DMS153 treated with DMSO at 0.1 percent for 48 hours (cell line): ENCODE data around the gene ZC3H4.
"Not testable (repeated sequence)": the region's sequence is repeated elsewhere in the genome, so short reads cannot be mapped to it uniquely, and the experiment has no call there.

Experiments
- DNase-seq: peaks from one replicate; lab custom pipeline; 2025; ENCODE audit not compliant: unreplicated experiment; lab: John Stamatoyannopoulos, UW

ZC3H4 gene

DNA sequence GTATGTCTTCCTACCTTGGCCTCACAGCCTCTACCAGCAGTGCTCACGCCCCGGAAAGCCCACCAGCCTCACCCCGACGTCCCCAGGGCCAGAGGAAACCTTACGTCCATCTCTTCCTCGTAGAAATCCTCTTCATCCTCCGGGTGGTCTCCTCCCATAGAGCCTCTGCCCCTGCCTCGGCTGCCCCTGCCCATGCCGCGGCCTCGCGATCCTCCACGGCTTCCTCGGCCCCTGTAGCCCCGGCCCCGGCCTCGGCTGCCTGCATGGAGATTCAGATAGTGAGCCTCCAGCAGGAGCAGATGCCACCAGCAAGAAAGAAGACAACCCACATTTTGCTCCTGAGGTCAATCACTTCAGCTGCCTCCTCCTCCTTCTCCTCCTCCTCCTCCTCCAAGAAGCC is 27.3 kb downstream of the ZC3H4 start:
- DNase-seq, result no peak

DNA sequence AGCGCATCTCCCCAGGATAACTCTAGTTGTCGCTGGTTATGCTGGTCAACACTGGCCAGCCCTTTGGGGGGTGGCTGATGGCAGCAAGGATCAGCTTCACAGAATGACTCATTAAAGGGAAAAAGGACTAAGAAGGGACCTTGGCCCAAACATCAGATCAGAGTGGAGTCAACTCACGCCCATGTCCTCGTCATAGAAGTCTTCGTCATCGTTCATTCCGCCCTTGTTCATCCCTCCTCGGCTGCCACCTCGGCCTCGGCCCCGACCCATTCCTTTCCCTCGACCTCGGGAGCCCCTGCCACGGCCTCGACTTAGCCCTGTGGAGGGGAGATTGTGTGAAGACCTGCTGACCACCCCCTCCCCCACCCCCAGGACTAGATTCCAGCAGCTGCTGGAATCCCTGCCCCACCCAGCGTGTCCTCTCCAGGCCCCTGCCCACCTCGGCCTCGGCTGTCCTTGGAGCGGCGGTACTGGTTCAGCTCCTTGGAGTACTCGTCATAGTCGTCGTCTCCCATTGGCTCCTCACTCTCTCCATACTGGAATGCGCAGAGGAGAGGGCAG is 28.6 kb downstream of the ZC3H4 start:
- no peak for DNase-seq

DNA sequence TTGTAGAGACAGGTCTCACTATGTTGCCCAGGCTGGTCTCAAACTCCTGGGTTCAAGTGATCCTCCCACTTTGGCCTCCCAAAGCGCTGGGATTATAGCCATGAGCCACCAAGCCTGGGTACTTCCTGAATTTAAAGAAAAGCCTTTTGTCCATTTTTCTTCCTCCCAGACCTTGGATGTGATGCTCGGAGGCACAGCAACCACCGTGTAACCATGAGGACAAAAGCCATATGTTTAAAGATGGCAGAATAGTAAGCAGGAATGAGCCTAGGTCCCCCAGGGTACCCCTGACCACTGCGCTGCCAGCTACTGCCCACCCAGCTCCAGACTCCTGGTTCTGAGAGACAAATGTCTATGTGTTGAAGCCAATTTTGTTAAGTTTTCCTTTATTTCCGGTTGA is 31.1 kb downstream of the ZC3H4 start:
- no peak for DNase-seq

DNA sequence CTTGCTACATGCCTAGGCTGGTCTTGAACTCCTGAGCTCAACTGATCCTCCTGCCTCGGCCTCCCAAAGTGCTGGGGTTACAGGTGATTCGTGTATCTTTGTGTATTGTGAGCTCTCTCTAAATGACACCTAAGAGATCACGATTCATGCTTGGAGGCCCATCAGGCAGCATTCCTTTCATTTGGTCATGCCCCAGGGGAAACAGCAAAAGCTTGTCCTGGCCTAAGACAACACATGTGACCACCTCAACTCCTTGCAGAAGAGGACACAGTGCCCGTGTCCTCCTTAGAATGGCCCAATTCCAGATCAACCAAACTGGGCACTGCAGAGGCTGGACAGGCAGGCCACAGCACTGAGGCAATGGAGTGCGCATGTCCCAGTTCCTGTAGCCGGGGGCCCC is 32.5 kb downstream of the ZC3H4 start:
- no peak for DNase-seq

DNA sequence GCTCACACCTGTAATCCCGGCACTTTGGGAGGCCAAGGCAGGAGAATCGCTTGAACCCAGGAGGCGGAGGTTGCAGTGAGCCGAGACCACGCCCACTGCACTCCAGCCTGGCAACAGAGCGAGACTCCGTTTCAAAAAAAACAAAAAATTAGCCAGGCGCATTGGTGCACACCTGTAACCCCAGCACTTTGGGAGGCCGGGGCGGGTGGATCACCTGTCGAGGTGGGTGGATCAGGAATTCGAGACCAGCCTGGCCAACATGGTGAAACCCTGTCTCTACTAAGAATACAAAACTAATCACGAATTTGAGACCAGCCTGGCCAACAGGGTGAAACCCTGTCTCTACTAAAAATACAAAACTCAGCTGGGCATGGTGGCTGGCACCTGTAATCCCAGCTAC is 35.2 kb downstream of the ZC3H4 start:
- not testable (repeated sequence) for DNase-seq

DNA sequence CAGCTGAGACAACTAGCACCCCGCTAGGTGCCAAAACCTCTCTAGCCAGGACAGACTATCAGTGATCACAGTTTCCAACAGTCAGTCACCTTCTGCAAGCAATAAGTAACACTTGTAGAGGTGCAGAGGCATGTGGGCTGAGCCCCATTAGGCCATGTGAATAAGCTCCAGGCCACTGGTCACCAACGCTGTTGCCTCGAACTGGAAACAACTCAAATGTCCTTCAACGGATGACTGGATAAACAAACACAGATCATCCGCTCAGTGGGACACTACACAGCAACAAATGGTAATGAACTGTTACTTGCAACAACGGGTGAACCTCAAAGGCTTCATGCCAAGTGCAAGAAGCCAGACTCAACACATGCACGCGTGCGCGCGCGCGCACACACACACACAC is 37.6 kb downstream of the ZC3H4 start:
- no peak for DNase-seq

DNA sequence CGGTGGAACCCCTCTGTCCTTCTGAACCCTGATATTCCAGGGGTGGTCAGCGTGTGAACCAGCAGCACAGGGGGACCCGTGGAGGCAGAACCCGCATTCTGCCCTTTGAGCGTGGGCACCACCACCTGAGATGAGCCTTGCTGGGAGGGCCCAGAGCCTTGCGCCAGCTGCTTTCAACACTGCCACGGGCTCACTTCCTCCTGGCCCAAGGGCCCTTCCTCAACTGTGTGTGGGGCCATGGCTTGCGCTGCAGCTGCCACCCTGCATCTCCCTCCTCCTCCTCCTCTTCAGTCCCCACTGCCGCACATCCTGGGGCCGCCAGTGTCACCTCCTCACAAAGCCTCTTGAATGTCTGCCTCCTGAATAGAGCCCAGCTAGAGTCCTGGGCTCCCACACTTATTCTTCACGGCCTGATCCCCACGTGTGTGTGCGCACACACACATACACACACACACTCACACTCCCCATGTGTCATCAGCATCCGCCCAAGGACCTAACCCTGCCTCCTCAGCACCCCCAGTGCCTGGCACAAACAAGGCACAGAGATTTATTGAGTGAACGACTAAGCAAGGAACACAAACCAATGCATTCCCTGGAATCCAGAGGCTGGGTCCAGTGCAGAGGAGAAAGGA is 38.3 kb downstream of the ZC3H4 start:
- DNase-seq, result no peak

DNA sequence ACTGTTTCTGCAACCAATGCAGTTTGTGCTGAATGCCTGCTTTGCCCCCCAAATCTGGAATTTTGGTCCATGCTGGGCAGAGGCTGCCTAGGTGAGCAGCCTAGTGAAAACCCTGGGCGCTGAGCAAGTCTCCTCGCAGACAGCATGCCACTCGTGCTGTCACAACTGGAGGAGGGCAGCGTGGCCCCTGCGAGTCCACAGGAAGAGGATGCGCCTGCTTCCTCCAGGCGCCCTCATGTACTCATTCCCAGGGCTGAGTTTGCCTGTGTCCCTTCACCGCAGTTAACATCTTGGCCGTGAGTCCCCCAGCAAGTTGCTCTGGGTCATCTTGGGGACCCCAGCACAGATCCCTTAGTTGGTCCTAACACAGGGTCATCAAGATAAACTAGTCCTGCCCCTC is 39.0 kb downstream of the ZC3H4 start:
- DNase-seq, result no peak

DNA sequence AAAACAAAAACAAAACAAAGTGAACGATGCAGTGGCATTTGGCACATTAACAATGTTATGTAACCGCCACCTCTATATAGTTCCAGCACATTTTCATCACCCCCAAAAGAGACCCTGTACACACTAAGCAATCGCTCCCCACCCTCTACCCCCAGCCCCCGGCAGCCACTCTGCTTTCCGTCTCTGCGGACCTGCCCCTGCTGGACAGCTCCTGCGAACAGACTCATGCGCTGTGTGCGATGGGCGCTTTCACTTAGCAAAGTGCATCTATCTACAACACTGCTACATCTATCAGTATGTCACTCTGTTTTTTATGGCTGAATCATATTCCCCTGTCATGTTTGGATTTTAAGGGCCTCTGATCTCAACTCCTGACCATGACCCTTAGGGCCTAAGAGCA is 40.0 kb downstream of the ZC3H4 start:
- no peak for DNase-seq

DNA sequence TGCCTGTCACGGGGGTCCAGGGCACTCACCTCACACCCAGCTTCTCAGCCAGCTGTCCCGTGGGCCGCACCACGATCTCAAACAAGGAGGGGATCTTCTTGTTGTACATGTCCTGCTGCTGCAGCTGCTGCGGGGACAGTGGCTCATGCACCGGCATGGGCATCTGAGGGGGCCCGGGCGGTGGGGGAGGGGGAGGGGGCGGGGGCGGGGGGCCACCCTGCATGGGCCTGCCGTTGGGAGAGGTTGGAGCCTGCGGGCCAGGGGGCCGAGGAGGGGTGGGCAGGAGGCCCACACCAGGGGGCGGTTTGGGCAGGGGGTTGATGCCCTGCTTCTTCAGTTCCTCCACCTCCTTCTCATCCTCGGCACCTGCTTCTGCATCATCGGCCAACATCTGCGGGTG is 41.3 kb downstream of the ZC3H4 start:
- no peak for DNase-seq

DNA sequence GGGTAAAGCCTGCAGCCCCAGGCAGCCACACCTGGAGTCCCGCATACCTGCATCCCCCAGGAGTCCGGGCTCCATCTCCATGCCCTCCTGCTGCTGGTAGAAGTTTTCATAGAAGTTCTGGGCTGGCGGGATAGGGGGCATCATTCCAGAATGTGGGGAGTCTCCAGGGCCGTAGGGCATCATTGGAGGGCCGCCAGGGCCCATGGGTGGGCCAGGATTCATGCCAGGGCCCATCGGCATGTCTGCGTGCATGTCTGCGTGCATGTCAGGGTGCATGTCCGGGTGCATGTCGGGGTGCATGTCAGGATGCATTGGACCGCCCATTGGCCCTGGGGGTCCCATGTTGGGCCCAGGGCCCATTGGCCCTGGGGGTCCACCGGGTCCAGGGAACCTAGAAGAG is 41.8 kb downstream of the ZC3H4 start:
- no peak for DNase-seq

DNA sequence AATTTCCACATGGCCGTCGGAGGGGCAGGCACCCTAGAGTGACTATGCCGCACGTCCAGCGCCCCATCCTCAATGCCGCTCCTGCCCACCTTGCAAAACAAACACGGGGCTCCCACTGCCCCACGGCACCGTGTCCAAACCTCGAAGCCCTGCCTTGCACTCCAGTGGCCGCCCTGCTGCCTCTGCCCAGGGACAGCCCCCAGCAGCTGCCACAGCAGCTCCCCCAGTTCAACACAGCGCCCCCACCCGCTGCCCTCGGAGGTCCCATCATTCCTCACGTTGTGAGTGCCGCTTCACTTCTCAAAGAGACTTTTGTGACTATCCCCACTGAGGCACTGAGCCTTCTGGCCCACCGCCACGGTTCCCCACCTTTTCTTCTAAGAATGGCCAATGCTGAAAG is 42.8 kb downstream of the ZC3H4 start:
- DNase-seq, result no peak

DNA sequence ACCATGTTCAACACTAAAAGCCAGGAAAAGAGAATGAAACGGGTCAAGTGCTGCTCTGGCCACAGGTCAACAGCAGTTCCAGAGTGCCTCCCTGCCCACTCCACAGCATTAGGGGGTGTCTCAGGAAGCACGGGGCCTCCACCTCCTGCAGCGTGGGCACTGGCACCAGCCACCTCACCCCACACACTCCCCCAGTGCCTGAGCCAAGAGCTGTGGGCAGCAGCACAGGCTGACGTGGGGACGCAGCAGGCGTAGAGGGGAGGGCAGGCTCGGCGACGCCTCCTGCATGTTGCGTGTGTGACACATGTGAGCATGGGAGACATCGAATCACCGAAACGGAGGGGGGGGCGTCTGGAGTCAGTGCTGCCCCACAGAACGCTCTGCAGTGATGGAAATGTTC is 43.8 kb downstream of the ZC3H4 start:
- DNase-seq, result no peak

DNA sequence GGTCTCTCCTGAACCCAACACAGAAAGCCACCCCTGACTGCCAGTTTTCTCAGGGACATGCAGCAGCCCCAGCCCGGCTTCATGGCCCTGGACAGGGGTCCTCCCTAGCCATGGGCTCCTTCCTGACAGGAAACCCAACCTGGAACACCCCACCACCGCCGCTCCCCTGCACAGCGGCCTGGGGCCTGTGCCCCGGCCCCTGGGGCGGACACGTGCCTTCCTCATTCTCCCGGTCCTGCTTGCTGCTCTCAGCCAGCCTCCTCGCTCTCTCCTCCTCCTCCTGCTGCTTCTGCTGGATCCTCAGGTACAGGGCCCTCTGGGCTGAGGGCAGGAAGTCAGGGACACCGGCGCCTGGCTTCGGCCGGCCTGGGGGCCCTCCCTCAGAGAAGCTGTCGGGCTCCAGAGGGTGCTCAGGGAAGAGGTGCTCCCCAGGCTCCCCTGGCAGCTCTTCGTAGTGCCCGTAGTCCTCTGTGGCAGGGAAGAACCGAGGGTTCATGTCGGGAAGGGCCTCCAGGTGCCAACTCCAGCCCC is 44.6 kb downstream of the ZC3H4 start:
- DNase-seq, result no peak

DNA sequence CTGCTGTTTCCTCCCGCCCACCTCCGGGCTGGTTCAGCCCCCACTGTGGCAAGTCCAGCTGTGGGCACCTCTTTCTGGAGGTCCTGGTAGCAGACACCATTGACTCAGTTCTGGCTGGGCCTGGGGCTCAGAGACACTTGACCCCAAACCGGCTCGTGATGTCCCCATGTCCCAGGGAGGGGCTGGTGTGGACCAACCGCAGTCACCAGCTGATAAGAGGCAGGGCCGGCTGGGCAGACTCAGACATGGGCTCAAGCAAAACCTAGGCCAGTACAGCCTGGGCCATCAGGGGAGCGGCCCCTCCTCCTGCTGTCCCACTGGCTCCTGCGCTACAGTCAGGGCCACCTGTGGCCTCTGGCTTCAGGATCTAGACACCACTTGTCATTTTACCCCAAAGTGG is 45.3 kb downstream of the ZC3H4 start:
- no peak for DNase-seq

DNA sequence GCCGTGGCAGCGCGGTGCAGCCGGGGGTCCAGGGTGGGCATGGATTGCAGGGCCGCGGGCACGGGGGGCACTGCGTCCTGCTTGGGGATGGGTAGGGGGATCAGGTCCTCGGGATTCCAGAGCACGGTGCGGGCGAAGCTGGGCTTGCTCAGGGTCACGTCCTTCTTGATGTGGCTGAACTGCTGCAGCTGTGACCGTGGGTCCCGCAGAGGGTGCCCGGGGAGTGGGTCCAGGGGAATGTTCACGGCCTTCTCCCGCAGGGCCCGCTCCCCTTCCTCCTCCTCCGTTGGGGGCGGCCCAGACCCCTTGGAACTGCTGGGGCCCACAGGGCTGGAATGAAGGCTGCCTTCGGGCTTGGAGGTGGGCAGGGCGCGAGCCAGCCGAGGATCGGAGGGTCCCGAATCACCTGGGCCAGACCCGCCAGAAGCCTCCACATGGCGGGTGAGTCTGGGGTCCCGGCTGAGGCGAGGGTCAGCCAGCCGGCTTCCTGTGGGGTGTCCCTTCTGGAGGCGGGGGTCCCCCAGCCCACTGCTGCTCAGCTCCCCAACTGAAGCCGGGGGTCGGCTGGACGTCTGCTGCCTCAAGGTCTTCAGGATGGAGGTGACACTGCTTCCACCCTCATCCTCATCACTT is 46.2 kb downstream of the ZC3H4 start:
- no peak for DNase-seq

DNA sequence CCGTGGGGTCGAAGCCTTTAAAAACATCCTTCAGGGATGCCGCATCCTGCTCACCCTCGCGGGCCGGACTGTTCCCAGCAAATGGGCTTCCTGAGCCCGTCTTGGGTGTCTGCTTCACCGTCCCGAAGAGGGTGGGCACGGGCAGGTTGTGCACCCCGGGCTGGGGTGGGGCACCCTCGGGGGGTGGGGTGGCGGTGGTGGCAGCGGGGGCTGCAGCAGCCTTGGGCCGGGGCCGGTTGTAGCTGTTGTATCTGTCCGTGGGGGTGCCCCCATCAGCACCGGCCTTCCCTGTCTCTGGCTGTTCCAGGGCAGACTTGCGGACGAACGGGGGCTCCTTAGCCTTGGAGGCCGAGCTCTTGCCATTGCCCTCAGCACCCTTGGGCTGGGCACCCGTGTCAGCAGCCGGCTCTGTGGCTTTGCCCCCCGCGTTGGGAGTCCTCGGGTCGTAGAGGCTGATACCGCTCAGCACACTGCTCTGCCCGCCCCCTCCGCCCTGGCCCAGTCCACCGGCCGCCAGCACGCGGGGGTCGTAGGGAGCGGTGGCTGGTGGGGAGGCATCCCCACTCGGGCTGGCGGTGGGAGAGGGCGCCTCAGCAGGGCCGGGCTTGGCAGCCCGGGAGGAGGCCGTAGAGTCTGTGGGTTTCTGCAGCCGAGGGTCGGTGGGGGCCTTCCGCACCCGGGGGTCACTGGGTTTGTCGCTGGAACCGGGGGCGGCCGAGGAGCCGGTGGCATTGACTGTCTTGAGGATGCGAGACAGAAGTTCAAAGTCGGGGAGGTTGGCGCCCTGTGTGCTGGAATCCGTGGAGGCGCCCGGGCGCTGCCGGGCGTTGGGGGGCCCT is 47.0 kb downstream of the ZC3H4 start:
- DNase-seq, result no peak

DNA sequence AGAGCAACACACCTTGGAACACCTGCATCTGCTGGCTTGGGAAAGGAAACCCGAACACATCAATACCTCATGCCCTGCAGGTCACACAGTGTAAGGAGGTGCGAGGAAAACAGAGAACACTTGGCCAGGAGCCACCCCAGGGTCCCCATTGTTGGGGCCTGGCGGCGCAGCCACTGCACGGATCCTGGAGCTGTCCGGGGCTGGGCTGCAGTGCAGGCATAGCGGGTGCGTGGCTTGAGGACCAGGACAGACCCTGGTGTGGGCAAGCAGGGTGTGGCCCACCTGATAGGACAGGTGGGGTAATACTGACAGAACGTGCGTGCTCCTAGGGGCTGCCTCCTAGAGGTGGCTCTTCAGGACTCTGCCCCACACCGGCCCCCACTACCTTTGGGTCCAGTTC is 48.3 kb downstream of the ZC3H4 start:
- no peak for DNase-seq

DNA sequence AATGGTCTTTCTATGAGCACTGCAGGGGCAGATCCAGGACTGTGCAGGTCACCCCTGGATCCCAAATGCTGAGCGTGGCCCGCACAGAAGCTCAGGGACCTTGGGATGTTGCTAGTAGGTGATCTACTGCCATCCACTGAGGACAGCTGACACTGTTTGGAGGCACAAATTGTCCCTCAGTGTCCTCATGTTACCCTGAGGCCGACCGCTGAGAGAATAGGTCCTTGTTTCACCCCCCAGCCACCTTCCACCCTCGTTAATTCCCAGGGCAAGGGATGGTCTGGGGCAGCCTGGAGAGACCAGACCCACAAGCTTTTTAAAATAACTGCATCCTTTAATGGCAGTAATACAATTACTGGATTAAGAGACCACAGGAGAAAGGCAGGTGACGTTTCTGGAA is 49.7 kb downstream of the ZC3H4 start:
- DNase-seq, result no peak

DNA sequence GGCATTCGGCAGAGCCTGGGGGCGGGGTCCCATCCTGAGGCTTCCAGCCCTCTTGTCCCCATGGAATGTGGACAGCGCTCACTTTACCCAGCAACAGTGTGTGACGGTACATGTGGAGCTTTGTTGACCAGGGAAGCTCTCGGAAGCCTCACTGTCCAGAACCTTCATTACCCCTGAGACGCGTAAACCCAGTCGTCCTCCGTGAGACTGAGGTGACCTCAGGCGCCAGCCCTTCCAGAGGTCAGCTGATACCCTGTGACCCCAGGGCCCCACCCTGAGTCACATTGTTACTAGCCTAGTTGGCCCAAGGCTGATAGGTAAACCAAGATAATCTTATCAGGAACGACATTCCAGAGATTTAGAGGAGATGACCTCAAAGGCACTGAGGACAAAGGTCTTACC is 55.0 kb downstream of the ZC3H4 start:
- no peak for DNase-seq

DNA sequence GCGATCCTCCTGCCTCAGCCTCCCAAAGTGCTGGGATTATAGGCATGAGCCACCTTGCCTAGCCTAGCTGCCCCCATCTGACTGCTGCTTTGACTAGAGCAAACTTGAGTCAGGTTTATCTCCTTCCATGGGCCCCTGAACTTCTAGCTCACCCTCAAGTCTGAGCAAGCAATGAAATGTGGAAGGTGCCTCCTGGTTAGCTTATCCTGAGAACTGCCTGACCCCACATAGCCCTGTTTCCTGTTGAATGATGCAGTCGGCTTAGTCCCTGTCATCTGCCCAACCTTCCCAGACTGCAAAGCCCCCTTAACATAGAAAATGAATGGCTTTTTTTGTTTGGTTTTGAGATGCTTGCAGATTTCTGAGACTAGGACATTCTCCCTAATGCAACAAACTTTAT is 56.2 kb downstream of the ZC3H4 start:
- no peak for DNase-seq

DNA sequence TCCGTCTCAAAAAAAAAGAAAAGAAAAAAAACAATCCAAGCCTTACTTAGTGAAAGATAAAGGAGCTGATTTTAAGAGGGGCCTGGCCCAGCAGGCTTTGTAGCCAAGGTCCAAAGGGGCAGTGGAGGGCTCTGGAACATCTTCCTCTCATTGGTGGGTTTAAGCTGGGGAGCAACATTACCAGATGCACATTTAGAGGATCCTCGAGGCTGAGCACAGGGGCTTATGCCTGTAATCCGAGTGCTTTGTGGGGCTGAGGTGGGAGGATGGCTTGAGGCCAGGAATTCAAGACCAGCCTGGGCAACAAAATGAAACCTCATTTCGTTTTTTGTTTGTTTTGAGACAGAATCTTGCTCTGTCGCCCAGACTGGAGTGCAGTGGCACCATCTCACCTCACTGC is 57.2 kb downstream of the ZC3H4 start:
- DNase-seq, result no peak
